Suppressor macrophage (primary cell): Measurements from ENCODE around the gene DAZAP1.
"Not testable (repeated sequence)": the region's sequence is repeated elsewhere in the genome, so short reads cannot be mapped to it uniquely, and the experiment has no call there.

ENCODE experiments used
- DNase-seq, 4 experiments: peaks; one replicate each; pipeline ENCODE4 v3.0.0-alpha.2; 2020 to 2022

The DAZAP1 gene

DNA sequence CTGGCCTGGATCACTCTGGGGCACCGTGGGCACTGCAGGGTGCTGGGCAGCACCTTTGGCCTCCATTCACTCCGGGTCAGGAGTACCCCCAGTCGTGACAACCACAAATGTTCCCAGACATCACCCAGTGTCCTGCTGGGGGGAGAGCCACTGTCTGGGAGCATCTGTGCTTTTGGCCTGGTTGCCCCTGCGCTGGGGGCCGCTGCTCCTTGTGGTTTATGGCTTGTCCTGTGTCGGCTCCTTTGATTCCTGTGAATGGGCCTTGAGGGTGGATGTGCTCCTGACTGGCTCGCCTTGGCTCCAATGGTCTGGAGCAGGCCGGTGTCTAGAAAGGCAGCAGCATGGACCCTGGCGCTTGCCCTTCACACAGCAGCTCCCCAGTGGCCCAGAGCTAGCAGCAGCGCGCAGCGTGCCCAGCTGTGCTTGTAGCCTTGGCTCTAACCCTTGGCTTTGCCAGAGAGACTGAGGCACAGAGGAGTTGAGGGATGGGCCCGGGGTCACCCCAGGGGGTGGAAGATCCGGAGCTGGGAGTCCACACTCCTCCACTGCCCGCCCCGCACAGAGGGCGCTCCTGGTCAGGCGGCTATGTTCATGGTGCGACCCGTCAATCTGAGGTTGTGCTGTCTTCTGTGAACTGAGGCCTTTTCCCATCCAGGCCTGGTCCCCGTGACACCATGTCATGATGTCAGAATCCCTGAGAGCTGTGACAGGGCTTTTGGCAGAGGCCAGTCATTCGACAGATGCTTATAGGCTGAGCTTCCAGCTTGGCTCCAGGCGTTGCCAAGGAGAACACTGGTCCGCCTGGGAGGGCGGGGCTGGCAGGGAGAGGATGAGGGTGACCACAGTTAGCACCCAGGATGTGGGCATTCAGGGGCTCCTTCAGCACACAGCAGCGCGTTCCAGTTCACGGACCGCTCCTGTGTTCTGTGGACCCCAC lies 4.1 kb downstream of the DAZAP1 start:
- no peak for DNase-seq

DNA sequence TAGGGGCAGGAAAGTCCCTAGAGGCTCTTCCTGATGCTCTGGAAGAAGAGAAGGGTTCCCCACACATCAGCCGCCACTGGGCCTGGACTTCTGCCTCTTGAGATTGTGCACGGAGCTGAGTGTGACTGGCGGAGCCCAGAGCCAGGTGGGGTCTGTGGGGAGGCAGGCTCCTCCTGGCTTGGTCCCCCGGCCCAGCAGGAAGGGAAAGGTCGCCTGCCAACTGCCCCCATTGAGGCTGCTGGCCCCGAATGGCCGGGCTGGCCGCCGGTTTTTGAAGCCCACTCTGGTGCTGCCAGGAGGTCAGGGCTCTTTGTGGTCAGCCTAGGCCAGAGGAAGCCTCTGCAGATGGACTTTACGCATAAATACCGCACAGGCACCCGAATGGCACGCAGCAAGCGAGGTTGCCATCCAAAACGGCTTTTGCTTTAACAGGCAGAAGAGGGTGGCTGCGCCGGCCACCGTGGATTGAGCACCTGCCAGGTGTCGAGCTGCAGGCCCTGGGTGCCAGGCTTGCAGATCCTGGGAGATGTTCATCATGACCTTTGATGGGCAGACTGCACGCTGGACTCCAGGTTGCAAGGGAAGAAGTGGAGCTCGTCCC lies 5.0 kb downstream of the DAZAP1 start:
- no peak for DNase-seq

DNA sequence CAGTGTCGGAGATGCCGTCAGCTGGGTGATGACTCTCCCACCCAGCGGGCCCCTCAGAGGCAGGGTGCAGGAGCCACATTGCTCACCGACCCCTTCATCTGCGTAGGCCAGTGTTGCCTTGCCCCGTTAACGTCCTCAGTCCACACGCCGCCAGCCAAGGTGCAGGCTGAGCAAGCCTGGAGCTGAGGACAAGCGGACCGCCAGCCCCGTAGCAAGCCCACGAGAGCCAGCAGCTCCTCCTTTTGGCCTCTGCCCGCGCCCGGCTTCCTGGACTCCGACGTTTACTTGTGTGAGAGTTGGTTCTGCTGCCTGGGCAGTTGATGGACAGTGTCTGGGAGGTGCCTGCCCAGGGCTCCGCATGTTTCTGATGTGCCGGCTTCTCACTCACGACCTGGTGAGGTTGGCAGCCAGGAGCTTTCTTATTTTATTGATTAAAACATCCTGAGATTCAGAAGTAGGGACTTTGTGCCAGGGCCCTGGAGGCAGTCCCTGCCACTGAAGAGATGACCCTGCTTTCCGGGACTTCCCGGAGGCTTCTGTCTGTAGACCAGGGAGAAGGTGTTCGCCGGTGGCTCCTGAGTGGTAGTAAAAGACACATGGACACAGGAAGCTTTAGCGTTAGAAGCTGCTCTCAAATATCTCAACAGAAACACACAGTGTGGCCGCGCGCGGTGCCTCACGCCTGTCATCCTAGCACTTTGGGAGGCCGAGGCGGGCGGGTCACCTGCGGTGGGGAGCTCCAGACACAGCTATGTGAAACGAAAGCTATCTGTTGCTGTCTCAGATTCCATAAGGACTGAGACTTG lies 5.8 kb downstream of the DAZAP1 start:
- DNase-seq: no peak

DNA sequence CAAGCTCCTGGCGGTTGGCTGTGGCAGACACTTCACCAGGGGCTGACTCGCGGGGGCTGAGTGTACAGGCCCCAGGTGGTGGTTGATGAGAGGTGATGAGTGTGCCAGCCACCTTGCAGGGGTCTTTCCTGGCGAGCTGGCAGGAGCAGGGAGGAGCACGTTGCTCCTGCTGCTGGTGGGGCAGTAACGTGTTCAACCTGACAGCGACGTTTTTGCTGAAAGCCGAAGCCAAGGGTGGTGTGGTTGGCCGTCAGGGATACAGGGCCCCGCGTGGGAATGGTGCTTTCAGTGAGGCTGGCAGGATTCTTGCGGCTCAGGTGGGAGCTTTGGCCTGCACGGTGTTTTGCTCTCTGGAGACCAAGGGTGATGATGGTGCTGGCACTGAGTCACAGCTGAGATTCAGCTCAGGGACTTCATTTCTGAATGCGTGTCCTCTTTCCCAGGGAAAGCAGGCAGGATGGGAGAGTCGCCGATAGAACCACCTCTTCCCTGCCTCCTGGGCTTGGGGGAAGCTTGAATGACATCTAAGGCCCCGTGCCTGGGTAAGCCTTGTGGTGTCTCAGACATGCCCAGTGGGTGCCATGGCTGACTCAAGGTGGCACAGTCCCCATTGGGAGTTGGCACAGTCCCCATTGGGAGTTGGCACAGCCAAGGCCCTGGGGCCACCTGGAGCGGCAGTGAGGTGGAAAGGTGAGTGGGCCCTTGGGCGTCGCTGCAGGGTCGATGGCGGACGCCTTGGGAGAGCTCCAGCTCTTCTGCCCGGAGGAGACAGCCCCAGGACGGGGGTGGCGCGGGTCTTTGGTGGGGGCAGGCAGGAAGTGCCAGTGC lies 8.8 kb downstream of the DAZAP1 start:
- DNase-seq: no peak

DNA sequence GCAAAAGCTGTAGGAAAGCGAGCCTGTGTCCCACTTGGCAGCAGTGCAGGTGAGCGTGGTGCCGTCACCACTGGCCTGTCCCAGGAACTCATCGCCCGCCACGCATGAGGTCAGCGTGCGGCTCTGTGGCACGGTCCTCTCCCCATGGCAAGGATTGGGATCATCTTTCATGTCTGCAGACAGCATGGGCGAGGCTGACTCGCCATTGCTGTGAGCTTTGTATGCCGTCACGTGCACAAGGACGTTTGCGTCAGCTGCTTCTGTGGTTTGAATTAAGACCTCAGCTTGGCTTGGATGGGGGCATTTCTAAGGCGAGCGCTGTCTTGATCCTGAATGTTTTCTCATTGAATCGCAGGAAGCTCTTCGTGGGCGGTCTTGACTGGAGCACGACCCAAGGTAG lies 9.8 kb downstream of the DAZAP1 start:
- no peak for DNase-seq

DNA sequence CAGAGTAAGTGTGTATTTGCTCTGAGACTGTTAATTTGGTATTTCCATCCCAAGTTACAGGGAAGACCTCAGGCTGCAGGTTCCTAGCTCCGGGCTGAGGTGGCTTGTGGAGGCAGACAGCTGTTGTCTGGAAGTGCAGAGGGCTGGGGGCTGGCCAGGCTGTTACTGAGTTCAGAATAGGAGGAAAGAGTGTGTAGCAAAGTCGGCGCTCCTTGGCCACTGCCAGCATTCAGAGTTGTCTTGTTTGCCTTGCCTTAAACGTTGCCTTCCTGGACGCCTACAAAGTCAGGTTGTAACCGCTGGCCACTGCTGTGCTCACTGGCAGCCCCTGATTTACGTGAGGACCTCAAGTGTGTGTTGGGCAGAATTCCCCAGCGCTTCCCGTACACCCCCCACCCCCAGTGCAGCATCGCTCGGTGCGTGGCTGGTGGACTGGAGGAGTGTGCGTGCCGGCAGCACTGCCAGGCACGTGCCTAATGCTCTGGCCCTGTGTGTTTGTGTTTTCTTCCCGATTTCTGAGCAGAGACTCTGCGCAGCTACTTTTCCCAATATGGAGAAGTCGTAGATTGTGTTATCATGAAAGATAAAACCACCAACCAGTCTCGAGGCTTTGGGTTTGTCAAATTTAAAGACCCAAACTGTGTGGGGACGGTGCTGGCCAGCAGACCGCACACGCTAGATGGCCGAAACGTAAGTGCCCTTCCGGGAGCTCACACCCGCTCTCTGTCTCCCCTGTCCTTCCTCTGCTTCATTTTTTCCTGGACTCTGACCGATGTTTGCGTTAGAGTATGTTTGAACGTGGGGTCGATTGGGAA lies 10.5 kb downstream of the DAZAP1 start:
- no peak for DNase-seq

DNA sequence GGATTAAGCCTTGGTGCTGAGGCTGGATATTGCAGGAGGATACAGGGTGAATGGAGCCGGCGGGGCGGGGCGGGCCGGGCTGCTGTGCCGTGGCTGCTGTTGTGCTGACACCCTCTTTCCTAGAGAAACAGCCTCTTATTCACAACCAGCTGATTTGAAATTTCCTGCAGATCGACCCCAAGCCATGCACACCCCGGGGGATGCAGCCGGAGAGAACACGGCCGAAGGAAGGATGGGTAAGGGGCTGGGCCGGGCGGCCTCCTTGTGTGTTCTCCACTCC lies 11.1 kb downstream of the DAZAP1 start:
- DNase-seq: no peak

DNA sequence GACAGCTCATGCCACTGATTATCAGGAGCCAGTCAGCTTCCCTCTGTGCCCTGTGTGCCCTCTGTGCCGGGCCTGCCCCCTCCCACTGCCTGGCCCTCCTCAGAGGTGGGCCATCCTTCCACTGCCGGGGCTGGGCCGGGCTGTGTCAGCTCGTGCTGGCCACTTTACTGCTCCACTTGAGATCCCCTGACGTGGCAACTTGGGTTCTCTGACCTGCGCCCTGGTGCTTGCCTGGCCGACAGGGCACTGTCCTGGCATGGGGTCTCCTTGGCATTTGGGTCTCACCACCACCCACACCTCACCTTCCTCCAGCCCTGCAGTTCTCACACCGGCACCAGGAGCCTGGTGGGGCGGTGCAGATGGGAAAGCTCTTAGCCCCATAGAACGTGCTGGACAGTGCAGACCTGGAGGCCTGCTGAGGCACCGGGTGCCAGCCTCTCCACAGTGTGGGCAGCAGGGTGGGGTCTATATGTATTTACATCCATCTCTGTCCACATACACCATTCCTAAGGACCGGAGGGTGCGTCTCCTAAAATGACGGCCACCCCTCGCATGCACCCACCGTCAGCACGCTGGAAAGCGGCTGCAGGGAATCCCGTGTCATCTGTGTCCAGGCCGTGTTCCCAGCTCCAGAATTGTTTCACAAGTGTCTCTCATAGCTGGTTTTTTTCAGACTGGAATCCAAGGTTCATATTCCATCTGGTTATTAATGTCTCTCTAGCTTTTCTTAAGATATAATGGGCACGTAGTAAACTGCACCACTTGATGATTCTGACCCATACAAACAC lies 11.8 kb downstream of the DAZAP1 start:
- no peak for DNase-seq

DNA sequence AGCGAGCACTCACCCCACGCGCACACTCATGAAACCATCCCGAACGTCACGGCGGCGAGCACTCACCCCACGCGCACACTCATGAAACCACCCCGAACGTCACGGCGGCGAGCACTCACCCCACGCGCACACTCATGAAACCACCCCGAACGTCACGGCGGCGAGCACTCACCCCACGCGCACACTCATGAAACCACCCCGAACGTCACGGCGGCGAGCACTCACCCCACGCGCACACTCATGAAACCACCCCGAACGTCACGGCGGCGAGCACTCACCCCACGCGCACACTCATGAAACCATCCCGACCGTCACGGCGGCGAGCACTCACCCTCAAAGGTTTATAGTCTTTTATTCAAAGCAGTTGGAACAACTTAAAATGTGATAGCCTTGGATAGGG lies 12.7 kb downstream of the DAZAP1 start:
- DNase-seq: not testable (repeated sequence)

DNA sequence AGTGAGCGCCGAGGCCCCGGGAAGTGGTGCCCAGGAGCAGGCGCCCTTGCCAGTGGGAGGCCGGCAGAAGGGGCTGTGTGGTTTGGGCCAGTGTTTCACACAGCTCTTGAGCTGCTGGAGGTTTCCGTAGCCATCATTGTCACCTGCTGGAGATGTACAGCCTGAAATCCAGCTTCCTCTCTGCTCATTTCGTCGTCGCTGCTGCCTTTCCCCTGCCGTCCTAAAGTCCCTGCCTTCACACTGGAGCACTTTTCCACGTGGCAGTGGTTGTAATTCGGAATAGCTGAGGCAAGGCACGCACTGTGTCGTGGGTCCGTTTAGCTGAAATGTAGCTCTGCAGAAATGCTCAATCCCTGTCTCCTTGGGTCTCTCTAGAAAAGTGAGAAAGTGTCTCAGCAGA lies 13.2 kb downstream of the DAZAP1 start:
- no peak for DNase-seq

DNA sequence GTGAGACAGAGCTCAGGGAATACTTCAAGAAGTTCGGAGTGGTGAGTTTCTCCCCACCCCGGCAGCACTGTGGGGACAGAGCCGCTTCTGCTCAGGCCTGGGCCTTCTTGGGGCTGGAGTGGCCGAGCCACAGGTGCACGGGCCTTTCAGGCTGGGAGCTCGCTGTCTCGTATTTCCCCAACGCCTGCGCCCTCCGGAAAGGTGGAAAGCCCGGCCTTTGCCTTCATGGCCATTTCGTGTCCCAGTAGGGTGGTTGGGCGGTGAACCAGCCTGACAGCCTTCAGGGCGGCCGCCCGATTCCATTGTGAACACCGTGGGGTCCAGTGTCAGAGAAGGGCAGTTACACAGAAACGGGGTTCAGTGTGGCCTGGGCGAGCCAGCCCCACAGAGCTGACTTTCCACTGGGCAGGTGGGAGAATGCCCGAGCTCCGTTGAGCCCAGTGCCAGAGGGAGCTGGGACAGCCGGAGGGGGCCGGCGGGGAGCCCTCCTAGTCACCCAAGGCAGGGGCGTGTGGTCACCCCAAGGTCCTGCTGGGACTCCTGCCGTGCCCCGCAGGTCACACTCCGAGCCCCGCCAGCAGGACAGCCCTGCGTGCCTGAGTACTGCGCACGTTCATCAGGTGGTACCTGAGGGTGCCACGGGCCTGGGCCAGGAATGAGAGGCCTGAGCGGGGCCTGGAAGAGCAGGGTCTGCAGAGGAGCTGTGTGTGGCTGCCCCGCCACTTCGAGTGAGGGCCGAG lies 14.0 kb downstream of the DAZAP1 start:
- DNase-seq: no peak

DNA sequence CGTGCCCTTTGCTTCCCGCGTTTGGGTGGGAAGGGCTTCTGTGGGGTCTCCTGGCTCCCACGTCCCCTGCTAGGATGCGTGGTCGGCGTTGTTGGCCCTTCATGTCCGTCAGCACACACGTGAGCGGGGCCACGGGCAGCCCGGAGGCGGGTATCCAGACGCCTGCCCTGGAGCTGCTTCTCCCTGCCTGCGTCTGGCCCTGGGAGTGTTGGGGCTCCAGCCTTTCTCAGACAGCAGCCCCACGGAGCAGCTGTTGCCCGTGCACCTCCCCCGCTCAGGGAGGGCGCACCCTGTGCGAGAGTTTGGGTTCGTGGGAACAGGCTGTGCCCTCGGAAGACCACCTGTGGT lies 14.5 kb downstream of the DAZAP1 start:
- no peak for DNase-seq

DNA sequence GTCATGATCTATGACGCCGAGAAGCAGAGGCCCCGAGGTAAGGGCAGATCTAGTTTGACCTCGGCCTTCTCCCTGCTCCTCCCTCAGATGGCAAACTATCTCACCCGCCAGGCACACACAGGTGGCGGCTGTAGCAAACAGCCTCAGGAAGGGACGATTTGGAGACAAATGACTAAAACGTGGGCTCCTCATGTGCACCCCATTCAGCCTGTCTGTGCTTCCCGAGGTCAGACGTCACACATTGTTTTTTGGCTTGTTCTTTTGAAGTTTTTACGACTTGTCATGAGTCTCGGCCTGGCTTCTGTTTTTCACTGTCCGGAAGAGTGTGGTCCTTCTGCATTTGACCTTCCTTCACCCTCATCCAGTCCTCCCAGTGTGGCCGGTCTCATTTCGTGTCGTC lies 15.0 kb downstream of the DAZAP1 start:
- no peak for DNase-seq

DNA sequence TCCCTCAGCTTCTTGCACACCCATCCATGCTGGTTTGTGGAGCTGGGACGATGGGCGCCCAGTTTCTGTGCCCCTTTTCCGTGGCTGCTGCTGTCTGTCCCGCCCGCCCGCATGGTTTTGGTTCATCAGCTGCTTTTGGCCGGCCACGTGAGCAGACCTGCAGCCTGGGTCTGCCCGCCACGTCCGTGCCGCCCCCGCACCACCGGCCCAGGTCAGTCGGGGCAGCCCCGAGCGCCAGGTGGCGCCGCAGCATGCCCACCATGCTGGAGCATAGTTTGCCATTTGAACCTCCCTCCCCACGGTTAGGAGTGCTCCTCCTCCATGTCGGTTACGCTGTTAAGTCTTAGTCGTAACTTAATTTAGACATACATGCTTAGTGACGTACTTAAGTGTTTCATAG lies 15.6 kb downstream of the DAZAP1 start:
- no peak for DNase-seq

DNA sequence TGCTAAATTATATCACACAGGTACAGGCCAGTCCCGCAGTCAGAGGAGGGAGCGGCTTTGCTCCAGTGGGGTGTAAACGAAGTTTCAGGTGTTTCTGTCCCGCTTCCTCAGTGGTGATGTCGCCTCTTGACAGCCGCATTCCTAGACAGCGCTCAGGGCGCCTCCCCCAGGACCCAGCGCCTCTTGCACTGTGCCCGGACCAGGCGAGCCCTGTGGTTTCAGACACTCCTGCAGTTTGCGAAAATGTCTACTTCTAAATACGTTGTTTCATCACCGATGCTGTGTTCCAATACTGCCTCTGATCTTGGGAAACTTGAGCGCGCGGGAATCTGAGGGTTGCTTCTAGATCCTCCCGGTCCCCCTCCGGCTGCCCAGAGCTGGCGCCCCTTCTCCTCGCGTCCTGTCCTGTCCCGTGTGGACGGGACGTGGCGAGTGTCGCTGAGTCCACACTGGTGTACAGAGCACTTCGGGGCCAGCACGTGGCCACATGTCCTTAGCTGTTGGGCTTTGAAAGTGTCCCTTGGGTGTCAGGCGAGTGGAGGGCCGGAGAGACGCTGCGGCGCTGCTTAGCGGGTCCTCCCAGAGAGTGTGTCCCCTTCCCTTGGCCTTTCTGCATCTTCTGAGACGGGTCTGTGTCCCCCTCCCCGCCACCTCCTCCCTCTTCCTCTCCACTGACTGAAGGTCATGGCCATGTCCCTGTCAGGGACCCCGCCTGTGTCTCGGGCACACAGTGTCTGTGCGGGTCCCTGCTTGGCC lies 16.2 kb downstream of the DAZAP1 start:
- no peak for DNase-seq

DNA sequence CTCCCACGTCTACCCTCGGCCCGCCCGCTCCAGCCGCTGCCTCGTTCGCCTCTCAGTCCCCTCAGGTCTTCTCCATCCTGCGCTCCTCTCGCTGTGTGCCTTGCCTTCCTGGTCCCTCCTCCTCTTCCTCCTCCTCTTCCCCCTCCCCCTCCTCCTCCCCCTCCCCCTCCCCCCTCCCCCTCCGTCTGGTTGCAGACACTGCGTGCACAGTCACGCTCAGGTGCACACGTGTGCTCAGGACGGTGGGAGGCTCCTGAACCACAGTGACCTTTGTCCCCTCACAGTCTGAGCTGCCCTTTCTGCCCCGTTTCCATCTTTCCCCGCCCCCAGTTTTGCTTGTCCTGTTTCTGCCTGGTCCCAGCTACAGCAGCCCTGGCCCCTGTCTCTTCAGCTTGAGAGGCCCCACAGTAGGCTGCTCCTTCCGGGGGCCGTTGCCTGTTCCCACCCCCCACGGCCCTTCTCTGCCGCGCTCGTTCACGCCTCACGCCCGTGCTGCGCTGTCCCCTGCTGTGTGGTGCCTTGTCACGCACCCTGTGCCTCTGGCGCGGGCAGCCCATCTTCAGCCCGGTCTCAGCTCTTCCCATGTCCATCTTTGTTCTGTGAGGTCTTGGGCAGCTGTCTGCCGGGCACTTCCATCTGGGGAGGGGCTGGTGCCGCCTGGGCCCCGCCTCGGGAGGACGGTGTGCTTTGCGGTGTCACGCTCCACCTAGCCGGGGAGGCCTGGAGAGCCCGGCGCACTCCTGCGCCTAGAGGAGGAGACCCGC lies 17.0 kb downstream of the DAZAP1 start:
- no peak for DNase-seq

DNA sequence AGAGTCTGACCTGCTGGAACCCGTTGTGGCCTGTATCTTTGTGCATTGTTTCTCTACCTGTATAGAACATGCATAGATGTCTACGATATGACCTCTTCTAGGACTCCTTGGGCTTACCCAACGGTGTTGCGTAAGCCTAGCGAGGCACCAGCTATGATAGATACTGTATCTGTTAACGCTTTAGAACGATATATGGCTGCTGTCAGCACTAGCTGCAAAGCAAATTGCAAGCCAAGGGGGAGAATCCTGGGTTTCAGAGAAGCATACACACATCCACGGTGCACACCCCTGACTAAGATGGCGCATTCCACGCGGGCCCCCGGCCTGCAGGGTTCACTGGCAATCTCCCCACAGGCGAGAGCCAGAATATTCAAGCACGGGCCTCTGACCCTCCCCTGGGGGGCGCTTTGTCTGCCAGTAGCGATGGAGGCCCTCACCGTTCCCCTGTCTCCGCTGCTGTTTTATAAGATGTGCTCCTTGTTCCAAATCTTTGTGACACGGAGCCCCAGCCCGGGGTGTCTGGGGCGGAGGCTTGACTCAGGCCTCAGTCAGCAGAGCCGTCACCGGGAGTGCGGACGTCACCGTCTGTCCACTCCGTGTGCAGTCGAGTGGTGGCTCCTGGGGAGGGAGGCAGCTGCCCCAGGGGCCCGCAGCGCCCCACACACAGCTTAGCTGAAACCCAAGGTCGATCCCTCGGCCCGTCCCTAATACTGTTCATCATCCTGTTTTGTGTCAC lies 17.9 kb downstream of the DAZAP1 start:
- no peak for DNase-seq

DNA sequence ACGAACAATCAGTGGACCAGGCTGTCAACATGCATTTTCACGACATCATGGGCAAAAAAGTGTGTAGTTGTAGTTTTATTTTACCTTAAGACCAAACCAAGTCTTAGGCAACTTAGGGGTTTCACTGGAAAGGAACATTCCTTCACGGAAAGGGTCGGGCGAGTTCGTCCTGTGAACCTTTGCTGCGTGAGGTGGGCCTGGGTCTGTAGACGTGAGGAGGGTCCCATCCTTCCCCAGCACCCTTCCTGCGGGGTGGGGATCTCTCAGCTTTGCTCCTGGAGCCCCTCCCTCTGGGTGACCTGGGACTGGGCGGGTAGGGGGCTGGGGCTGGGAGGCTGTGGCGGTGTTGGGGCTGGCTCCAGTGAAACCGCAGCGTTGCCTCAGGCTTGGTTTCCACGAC lies 18.5 kb downstream of the DAZAP1 start:
- no peak for DNase-seq
